CD4-positive, alpha-beta T cell (primary cell): Measurements from ENCODE around the gene CCDC116. TPM values are rescaled to one million over a fixed set of nuclear protein-coding genes. Genes with fewer than 3 reads are reported as not detected.

Source experiments
- ATAC-seq: fragments of 200-7000 bp; cut with Tn5 transposase; one replicate; pipeline ENCODE4 v1.10.0; 2022; ENCODE audit warnings: mild to moderate bottlenecking; ENCODE audit not compliant: poor library complexity
- CTCF ChIA-PET: fragments of 350-600 bp; sonication (Branson Sonifier 250); formaldehyde crosslinking; loops from one replicate; lab custom pipeline; 2021; ENCODE audit warnings: antibody characterized with exemption, inconsistent platforms; lab: Charles Lee
- POLR2A ChIA-PET: fragments of 350-600 bp; sonication (Branson Sonifier 250); formaldehyde crosslinking; loops from one replicate; lab custom pipeline; 2021; ENCODE audit warnings: antibody characterized with exemption, inconsistent platforms; lab: Charles Lee
- DNase-seq, 14 experiments: peaks; one replicate each; pipeline ENCODE4 v3.0.0-alpha.2; 2013 to 2020; ENCODE audit warnings: mixed read lengths in 2 of 14
- H3K27ac ChIP-seq, 2 donors: one replicate each; pipeline versions ENCODE4 v1.5.1 to v1.7.0; 2013; ENCODE audit warnings: low read length in 2 of 2, low read depth in 1 of 2, mild to moderate bottlenecking in 1 of 2
- H3K27me3 ChIP-seq, 2 experiments: 1 replicate in 1 of 2; 2 replicates in 1 of 2; pipeline versions ENCODE4 v1.6.1 to v1.7.0; 2013; ENCODE audit warnings: low read length in 2 of 2, control low read depth in 1 of 2, mild to moderate bottlenecking in 1 of 2, moderate library complexity in 1 of 2; ENCODE audit not compliant: insufficient read depth in 2 of 2, control insufficient read depth in 1 of 2
- H3K36me3 ChIP-seq: one replicate; pipeline ENCODE4 v1.6.1; 2013; ENCODE audit warnings: low read length, control low read depth; ENCODE audit not compliant: insufficient read depth
- H3K4me1 ChIP-seq: one replicate; pipeline ENCODE4 v1.6.1; 2013; ENCODE audit warnings: low read length, control low read depth; ENCODE audit not compliant: insufficient read depth
- H3K4me3 ChIP-seq: one replicate; pipeline ENCODE4 v1.5.1; 2013; ENCODE audit warnings: mild to moderate bottlenecking, low read length, moderate library complexity
- H3K9me3 ChIP-seq, 2 experiments: 1 replicate in 1 of 2; 2 replicates in 1 of 2; pipeline versions ENCODE4 v1.6.1 to v1.7.0; 2013; ENCODE audit warnings: low read length in 2 of 2, mild to moderate bottlenecking in 2 of 2, control low read depth in 1 of 2, moderate library complexity in 1 of 2; ENCODE audit not compliant: control insufficient read depth in 1 of 2, insufficient read depth in 1 of 2
- H3K27ac Mint-ChIP-seq: one replicate; pipeline ENCODE4 v1.8.0; 2020; ENCODE audit warnings: mixed read lengths
- H3K27me3 Mint-ChIP-seq: one replicate; pipeline ENCODE4 v1.8.0; 2021; ENCODE audit warnings: mixed read lengths
- H3K36me3 Mint-ChIP-seq: one replicate; pipeline ENCODE4 v1.8.0; 2021; ENCODE audit warnings: low read depth, mixed read lengths
- H3K4me1 Mint-ChIP-seq: one replicate; pipeline ENCODE4 v1.8.0; 2021; ENCODE audit warnings: low read depth, mixed read lengths
- H3K4me3 Mint-ChIP-seq: one replicate; pipeline ENCODE4 v1.8.0; 2020; ENCODE audit warnings: mild to moderate bottlenecking, mixed read lengths
- H3K9me3 Mint-ChIP-seq: one replicate; pipeline ENCODE4 v1.8.0; 2020; ENCODE audit warnings: mixed read lengths
- CTCF ChIP-seq: fragments of 200-600 bp; IDR thresholded peaks from one replicate; pipeline ENCODE4 v1.8.0; 2022; ENCODE audit warnings: antibody characterized with exemption, mild to moderate bottlenecking
- intact Hi-C, 2 experiments: fragments of 100-400 bp; cut with DNase I in 1 of 2; cut with micrococcal nuclease in 1 of 2; formaldehyde crosslinking; loops; one replicate each; pipeline versions ENCODE4 v1.15.1 to v1.9.0; 2023 to 2025; cut with DNase I, micrococcal nuclease
- total RNA-seq, 174 experiments: library from RNA in 2 of 174; stranded (reverse) in 2 of 174; gene quantifications; one replicate each; pipeline ENCODE4 v1.2.3 and lab custom pipeline; 2021 to 2026

Gene CCDC116
- total RNA-seq, 2 experiments from 2014 or later = 0.14 to 0.20 TPM

DNA sequence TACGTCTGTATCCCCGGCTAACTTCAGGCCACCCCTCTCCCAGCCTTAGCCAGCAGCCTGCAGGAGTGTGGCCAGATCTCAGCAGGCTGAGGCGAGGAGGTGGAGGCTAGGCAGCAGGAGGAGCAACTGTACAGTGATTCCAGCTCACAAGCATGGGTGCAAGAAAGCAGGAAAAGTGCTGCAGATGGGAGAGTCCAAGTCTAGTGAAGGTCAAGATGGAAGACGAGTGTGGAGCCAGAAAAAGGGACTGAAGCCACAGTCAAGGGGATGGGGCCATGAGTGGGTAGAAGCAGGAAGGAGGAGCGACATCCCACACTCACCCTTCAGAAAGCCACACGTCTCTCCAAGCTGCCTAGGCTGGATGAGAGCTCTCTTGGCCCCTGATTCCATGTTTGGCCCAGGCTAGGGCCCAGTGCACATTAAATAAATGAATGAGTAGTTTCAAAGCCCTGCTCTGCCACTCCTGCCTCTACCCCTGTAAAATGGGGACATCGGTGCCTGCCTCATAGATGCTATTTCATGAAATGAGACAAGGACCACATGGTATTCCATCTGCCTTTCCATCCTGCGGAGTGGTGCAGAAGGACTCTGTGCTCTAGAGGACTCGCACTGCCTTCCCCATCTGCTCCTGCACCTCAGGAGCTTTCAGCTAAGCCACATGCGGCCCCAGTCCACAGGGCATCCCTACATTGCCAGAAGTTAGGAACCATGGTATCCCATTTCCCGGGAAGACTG is 5.7 kb upstream of the CCDC116 start:
- Mint-ChIP-seq H3K9me3 (no peaks in the 10 kb centered on the region), H3K36me3 (peaks cover 45% of the 10 kb centered on the region), H3K4me1 (peaks cover 57% of the 10 kb centered on the region), H3K27me3 (no peaks in the 10 kb centered on the region), H3K27ac (peak overlapping the region; percentile 47), H3K4me3 (peak overlapping the region; percentile 68)
- POLR2A ChIA-PET = no interaction called here
- CTCF ChIA-PET = interaction anchor here (1.2 kb wide), 1 partner anchor 20 kb away, joined by 4 read pairs; no protein-coding TSS in a partner anchor
- Histone ChIP-seq H3K9me3 (no peaks in the 10 kb centered on the region), H3K4me1 (peaks cover 59% of the 10 kb centered on the region), H3K4me3 (no peak overlapping the region), H3K36me3 (peaks cover 52% of the 10 kb centered on the region), H3K27ac (no peak overlapping the region), H3K27me3 (no peaks in the 10 kb centered on the region)
- DNase-seq (no peak), ATAC-seq (no peak)
- no peak for TF ChIP-seq CTCF
- intact Hi-C loops = loop anchor here in 1 of 2 experiments (5.0 kb wide), 1 partner anchor 625 kb away; the partner anchor contains the start of gene THAP7

GRCh38 chr22:21628386-21629254 is 3.9 kb upstream of the CCDC116 start:
- H3K27me3 ChIP-seq = no peaks in the 10 kb centered on the region
- ChIA-PET CTCF (interaction anchor here (0.5 to 5.1 kb wide), 18 partner anchors 12 to 647 kb away, joined by 3 to 89 read pairs (median 4); partner anchors contain the start of genes LZTR1, SDF2L1 and YPEL1), POLR2A (interaction anchor here (0.6 to 4.5 kb wide), 16 partner anchors 9 to 646 kb away, joined by 3 to 140 read pairs (median 6); partner anchors contain the start of genes LZTR1, PPIL2, SDF2L1 and THAP7)
- Mint-ChIP-seq H3K4me1 (peaks cover 56% of the 10 kb centered on the region), H3K9me3 (no peaks in the 10 kb centered on the region), H3K36me3 (peaks cover 31% of the 10 kb centered on the region), H3K27ac (peak overlapping the region; percentile 88), H3K4me3 (peak overlapping the region; percentile 97), H3K27me3 (no peaks in the 10 kb centered on the region)
- intact Hi-C loops = loop anchor here in 1 of 2 experiments (1.0 to 5.0 kb wide), 3 partner anchors 14 to 626 kb away; partner anchors contain the start of genes SDF2L1 and THAP7
- H3K36me3 ChIP-seq = peaks cover 36% of the 10 kb centered on the region
- peaks cover 0 to 7% of the 10 kb centered on the region in 2 experiments for H3K9me3 ChIP-seq
- H3K27ac ChIP-seq = peak overlapping the region in 1 of 2 donors; percentile 34
- H3K4me3 ChIP-seq = peak overlapping the region; percentile 97
- peak; percentile 4 for ATAC-seq
- peaks cover 70% of the 10 kb centered on the region for H3K4me1 ChIP-seq
- TF ChIP-seq CTCF = no peak
- peak in 1 of 14 experiments; percentile 52 for DNase-seq
